K562 (cell line): ENCODE data around the gene CIB1. TPM values are rescaled to one million over a fixed set of nuclear protein-coding genes. Genes with fewer than 3 reads are reported as not detected.

Source experiments
- ARID2 ChIP-seq: fragments of 450-650 bp; IDR thresholded peaks from 2 replicates; pipeline ENCODE4 v1.6.1; 2017; ENCODE audit warnings: antibody characterized with exemption, mild to moderate bottlenecking
- ATF4 ChIP-seq: fragments of 450-650 bp; formaldehyde crosslinking; IDR thresholded peaks from 2 replicates; pipeline ENCODE4 v1.4.0; 2022; ENCODE audit warnings: mild to moderate bottlenecking, moderate library complexity
- CREB5 ChIP-seq: fragments of 250-450 bp; sonication (Bioruptor Pico); IDR thresholded peaks from 2 replicates; pipeline ENCODE4 v1.5.0; 2020; ENCODE audit warnings: mild to moderate bottlenecking
- DEAF1 ChIP-seq: fragments of 450-650 bp; formaldehyde crosslinking; IDR thresholded peaks from 2 replicates; pipeline ENCODE4 v1.4.0; 2020; ENCODE audit warnings: mild to moderate bottlenecking, moderate library complexity
- FUS ChIP-seq: fragments of 200-400 bp; formaldehyde crosslinking; optimal IDR thresholded peaks from 2 replicates; pipeline ENCODE3; 2017; ENCODE audit warnings: low read depth, low read length
- HDAC2 ChIP-seq: fragments of 450-650 bp; IDR thresholded peaks from 2 replicates; pipeline ENCODE4 v1.6.1; 2016; ENCODE audit warnings: mild to moderate bottlenecking
- HDAC8 ChIP-seq: fragments of 450-650 bp; IDR thresholded peaks from 2 replicates; pipeline ENCODE4 v1.6.1; 2016; ENCODE audit warnings: mild to moderate bottlenecking, missing genetic modification characterization, moderate library complexity, missing compliant biosample characterization
- HNRNPUL1 ChIP-seq: fragments of 200-400 bp; formaldehyde crosslinking; IDR thresholded peaks from 2 replicates; pipeline ENCODE4 v1.6.1; 2017; ENCODE audit warnings: low read length
- MED1 ChIP-seq: sonication (generic); formaldehyde crosslinking; IDR thresholded peaks from 2 replicates; pipeline ENCODE4 v1.8.1; 2023; ENCODE audit warnings: missing genetic modification reagents, borderline replicate concordance
- POU5F1 ChIP-seq: fragments of 150-350 bp; IDR thresholded peaks from 2 replicates; pipeline ENCODE4 v1.6.1; 2014; ENCODE audit warnings: borderline replicate concordance, low read length, low read depth, mild to moderate bottlenecking; ENCODE audit not compliant: partially characterized antibody
- PPARD ChIP-seq: fragments of 250-450 bp; sonication (Bioruptor Pico); IDR thresholded peaks from 2 replicates; pipeline ENCODE4 v1.8.0; 2022; ENCODE audit warnings: inconsistent platforms, mild to moderate bottlenecking, moderate library complexity
- RAD21 ChIP-seq, 2 experiments: fragments of 250-450 bp in 1 of 2; fragments of 450-650 bp in 1 of 2; sonication (Bioruptor Pico) in 1 of 2; formaldehyde crosslinking in 1 of 2; IDR thresholded peaks in 1 of 2; conservative IDR thresholded peaks in 1 of 2; 2 replicates each; pipeline versions ENCODE4 v1.4.0 to v1.8.0; 2020 to 2022; ENCODE audit warnings: mild to moderate bottlenecking in 2 of 2, moderate library complexity in 1 of 2
- RERE ChIP-seq: sonication (generic); formaldehyde crosslinking; IDR thresholded peaks from 2 replicates; pipeline ENCODE4 v1.8.0; 2023; ENCODE audit warnings: missing genetic modification reagents, mild to moderate bottlenecking, borderline replicate concordance
- SP1 ChIP-seq: sonication (generic); formaldehyde crosslinking; IDR thresholded peaks from 2 replicates; pipeline ENCODE4 v1.8.1; 2022; ENCODE audit warnings: mild to moderate bottlenecking, missing genetic modification reagents
- SRF ChIP-seq, 2 experiments: fragments of 250-450, 450-650 bp in 1 of 2; sonication (Bioruptor Pico) in 1 of 2; sonication (generic) in 1 of 2; formaldehyde crosslinking; IDR thresholded peaks; 2 replicates each; pipeline versions ENCODE4 v1.5.0 to v1.5.1; 2020 to 2022; ENCODE audit warnings: mild to moderate bottlenecking in 1 of 2, missing genetic modification reagents in 1 of 2
- ZBTB43 ChIP-seq: sonication (generic); formaldehyde crosslinking; IDR thresholded peaks from 2 replicates; pipeline ENCODE4 v1.8.0; 2023; ENCODE audit warnings: mild to moderate bottlenecking, missing genetic modification reagents
- ZC3H8 ChIP-seq: fragments of 450-650 bp; IDR thresholded peaks from 2 replicates; pipeline ENCODE4 v1.6.1; 2017
- ZNF551 ChIP-seq: fragments of 250-450 bp; sonication (Bioruptor Pico); IDR thresholded peaks from 2 replicates; pipeline ENCODE4 v1.5.0; 2021; ENCODE audit warnings: mild to moderate bottlenecking, moderate library complexity
- polyA plus RNA-seq, 8 experiments: library from polyadenylated mRNA; depleted of rRNA in 4 of 8; stranded (reverse) in 5 of 8; unstranded in 3 of 8; fragments of >200 nt; fragmentation: Nextera tagmentation in 2 of 8; fragmentation: Illumina TruSeq in 1 of 8; extraction: Ambion mirVana in 2 of 8; extraction: Trizol in 1 of 8; gene quantifications; 2 replicates each; pipeline versions ENCODE4 v1.2.1 to v1.2.3, GENCODE V29; 2011 to 2014; ENCODE audit warnings: inconsistent platforms in 1 of 8, missing spikeins in 1 of 8
- total RNA-seq, 7 experiments: library from RNA; depleted of rRNA in 6 of 7; stranded (reverse); fragments of >200 nt in 6 of 7; fragmentation: Illumina TruSeq in 2 of 7; extraction: Trizol in 2 of 7; gene quantifications; 2 replicates each; pipeline versions ENCODE4 v1.2.1 to v1.2.3, GENCODE V29; 2011 to 2021; ENCODE audit warnings: low replicate concordance in 1 of 7

CIB1 gene
- total and polyA plus RNA-seq, 9 of the 15 experiments (the other 6 are each of a cell fraction or from before 2014, with no cell fraction given): 14.9 to 136 (median 64.5) TPM

- no peak; the same call in 1 of the 2 replicates for TF ChIP-seq SP1 (CRISPR knock-in tag)
- peak; percentile 55 to 60 for TF ChIP-seq RAD21 (CRISPR knock-in tag; conservative IDR thresholded peaks at IDR 0.05 in 1 of 2, IDR thresholded peaks at IDR 0.05 in 1 of 2)
- no peak for TF ChIP-seq CREB5 (CRISPR knock-in tag)
- TF ChIP-seq HDAC8 (tag): no peak
- no peak for TF ChIP-seq MED1
- no peak for TF ChIP-seq ZNF551 (CRISPR knock-in tag)
- no peak for TF ChIP-seq RERE (CRISPR knock-in tag)
- no peak for TF ChIP-seq FUS
- no peak for TF ChIP-seq SRF (CRISPR knock-in tag; IDR thresholded peaks at IDR 0.05)
- TF ChIP-seq HNRNPUL1: no peak
- no peak for TF ChIP-seq ZBTB43
- no peak for TF ChIP-seq POU5F1
- TF ChIP-seq PPARD (CRISPR knock-in tag): no peak
- TF ChIP-seq ZC3H8: no peak
- TF ChIP-seq HDAC2: no peak
- 0 out of 2 replicates have a peak, but pooled peaks have one; percentile 28 for TF ChIP-seq DEAF1 (CRISPR knock-in tag)
- TF ChIP-seq ARID2: 0 out of 2 replicates have a peak, but pooled peaks have one; percentile 7
- TF ChIP-seq ATF4: peak; percentile 20; the same call in 1 of the 2 replicates
Observed at GRCh38 chr15:90232941-90233386, 777 bp downstream of the CIB1 start (continued).
